Heart left ventricle (tissue), 16 donors: ENCODE data around the gene SLC25A42. TPM values are rescaled to one million over a fixed set of nuclear protein-coding genes. Genes with fewer than 3 reads are reported as not detected.
"Not testable (repeated sequence)": the region's sequence is repeated elsewhere in the genome, so short reads cannot be mapped to it uniquely, and the experiment has no call there.

ENCODE experiments used
- ATAC-seq, 4 donors: fragments of 200-7000 bp; cut with Tn5 transposase; one replicate each; pipeline ENCODE4 v1.9.1; 2020 to 2022; ENCODE audit warnings: moderate library complexity in 4 of 4, mild to moderate bottlenecking in 3 of 4, moderate number of reproducible peaks in 1 of 4
- DNase-seq, 5 donors: peaks; one replicate each; pipeline ENCODE4 v3.0.0-alpha.2; 2020
- H3K27ac ChIP-seq, 12 donors: fragments of 200-600 bp; sonication (generic) in 4 of 12; one replicate each; pipeline versions ENCODE4 v1.5.0 to v1.8.0; 2016 to 2022; ENCODE audit warnings: mild to moderate bottlenecking in 2 of 12
- H3K27me3 ChIP-seq, 9 donors: fragments of 200-600 bp; sonication (generic) in 2 of 9; one replicate each; pipeline versions ENCODE4 v1.5.1 to v1.8.0; 2016 to 2022; ENCODE audit warnings: mild to moderate bottlenecking in 3 of 9
- H3K36me3 ChIP-seq, 9 donors: fragments of 200-600 bp; sonication (generic) in 2 of 9; one replicate each; pipeline versions ENCODE4 v1.5.0 to v1.8.0; 2018 to 2022; ENCODE audit warnings: mild to moderate bottlenecking in 2 of 9
- H3K4me1 ChIP-seq, 12 donors: fragments of 200-600 bp; sonication (generic) in 4 of 12; one replicate each; pipeline versions ENCODE4 v1.5.0 to v1.8.0; 2016 to 2022; ENCODE audit warnings: mild to moderate bottlenecking in 3 of 12
- H3K4me3 ChIP-seq, 12 donors: fragments of 200-600 bp; sonication (generic) in 4 of 12; one replicate each; pipeline versions ENCODE4 v1.5.0 to v1.8.0; 2017 to 2022; ENCODE audit warnings: mild to moderate bottlenecking in 9 of 12, moderate library complexity in 4 of 12
- H3K9me3 ChIP-seq, 12 donors: fragments of 200-600 bp; sonication (generic) in 4 of 12; one replicate each; pipeline versions ENCODE4 v1.5.0 to v1.8.0; 2016 to 2022; ENCODE audit warnings: mild to moderate bottlenecking in 1 of 12
- CTCF ChIP-seq, 12 donors: fragments of 200-600 bp; sonication (generic) in 4 of 12; IDR thresholded peaks; one replicate each; pipeline versions ENCODE4 v1.5.0 to v1.8.0; 2018 to 2022; ENCODE audit warnings: antibody characterized with exemption in 12 of 12, mild to moderate bottlenecking in 5 of 12
- POLR2A ChIP-seq, 2 donors: fragments of 450-650 bp; IDR thresholded peaks; one replicate each; pipeline ENCODE4 v1.6.1; 2017; ENCODE audit warnings: antibody characterized with exemption in 2 of 2, mild to moderate bottlenecking in 2 of 2, moderate library complexity in 2 of 2
- WGBS, 4 donors: extraction: QIAGEN DNeasy Blood & Tissue Kit in 2 of 4; methylation state at CpG; one replicate each; pipeline versions ENCODE4 v1.1.5 to v1.1.7; 2013 to 2018; 5-methylcytosine and 5-hydroxymethylcytosine counted together
- intact Hi-C, 10 donors: fragments of 100-400 bp; cut with DNase I; formaldehyde crosslinking; loops; one replicate each; pipeline versions ENCODE4 v1.11.1 to v1.14.2; 2022
- polyA plus RNA-seq, 2 donors: library from polyadenylated mRNA; stranded (reverse); fragments of 200-250 nt; gene quantifications; one replicate each; pipeline ENCODE4 v1.2.3, GENCODE V29; 2013
- total RNA-seq, 9 donors: library from RNA; depleted of rRNA in 2 of 9; stranded (reverse); fragments of >200 nt in 2 of 9; fragmentation: NEBNext Ultra II Directional in 3 of 9; extraction: Animal tissue kit (Norgen Biotek cat#: 25700) in 3 of 9; gene quantifications; one replicate each; pipeline versions ENCODE4 v1.1.0 to v1.2.4, GENCODE V29; 2016 to 2023
- donor health status: ischemic (EF 13 %, LVEDD 7.1; RV severe dilation, severe dysfunction).
- donor health status: healthy with polysubstance abuse.
- donor health status: DM: no; HTN: yes; CAD: no.
- donor health status: DM: no; HTN: no; CAD: no.
- donor health status: ischemic (EF 25% LVEDD 6.9; RV normal size, moderate dysfunction).
- donor health status: ischemic (EF 25% LVEDD 5.7; RV mildly dilated, moderate dysfunction).
- donor health status: healthy.
- donor health status: DM: yes; HTN: yes; CAD: no.
- donor health status: ischemic (EF 35%, LVEDD 5.7; RV mildly dilated, moderate dysfunction).
- donor health status: nonischemic (EF 11% LVEDD 7.7; RV severe dilation, severe dysfunction).
- donor health status: DM: yes; HTN: yes; CAD: no.
- donor health status: PGD.
- donor health status: ischemic (EF 29% LVEDD 5.4; RV normal size, mild dysfunction).
- donor health status: nonischemic (EF 23%, LVEDD 6.1; RV moderate dilation, normal function).

Gene SLC25A42
- total and polyA plus RNA-seq, 11 donors, result 15.6 to 28.0 (median 17.9) TPM

- H3K27me3 ChIP-seq, result no peaks in the 10 kb centered on the region
- intact Hi-C loops, result no loop called here
- H3K27ac ChIP-seq, result no peak overlapping the region
- peaks cover 0 to 32% (median 18%) of the 10 kb centered on the region in 9 donors for H3K36me3 ChIP-seq
- no peaks in the 10 kb centered on the region for H3K9me3 ChIP-seq
- H3K4me1 ChIP-seq, result peaks cover 0 to 4% (median 0%) of the 10 kb centered on the region in 12 donors
- ATAC-seq (no peak), DNase-seq (no peak)
- no peak for TF ChIP-seq CTCF (IDR thresholded peaks at IDR 0.05)
- no peak for TF ChIP-seq POLR2A (IDR thresholded peaks at IDR 0.05)
- H3K4me3 ChIP-seq, result no peak overlapping the region
- WGBS, 4 donors, result 88 to 93% (median 90%) methylated on average over 9 of the region's 9 CpGs
Observed at GRCh38 chr19:19098084-19098702, 34.4 kb downstream of the SLC25A42 start.

- Histone ChIP-seq H3K27me3 (no peaks in the 10 kb centered on the region), H3K4me1 (peaks cover 0 to 4% (median 0%) of the 10 kb centered on the region in 12 donors), H3K27ac (no peak overlapping the region), H3K4me3 (no peak overlapping the region), H3K9me3 (no peaks in the 10 kb centered on the region), H3K36me3 (peaks cover 0 to 32% (median 18%) of the 10 kb centered on the region in 9 donors)
- peak in 1 of 5 donors; percentile 45 for DNase-seq
- no peak for TF ChIP-seq POLR2A (IDR thresholded peaks at IDR 0.05)
- TF ChIP-seq CTCF (IDR thresholded peaks at IDR 0.05), result no peak
- intact Hi-C loops, result no loop called here
- WGBS, 4 donors, result 81 to 86% (median 84%) methylated on average over 18 of the region's 18 CpGs
- peak in 3 of 4 donors; percentile 66 to 74 (median 70) for ATAC-seq
Observed at GRCh38 chr19:19098703-19099632, 35.2 kb downstream of the SLC25A42 start.

GRCh38 chr19:19101540-19101939 lies 37.7 kb downstream of the SLC25A42 start:
- Histone ChIP-seq H3K27me3 (no peaks in the 10 kb centered on the region), H3K4me3 (no peak overlapping the region), H3K4me1 (peaks cover 0 to 14% (median 0%) of the 10 kb centered on the region in 12 donors), H3K36me3 (peaks cover 0 to 32% (median 18%) of the 10 kb centered on the region in 9 donors), H3K9me3 (no peaks in the 10 kb centered on the region), H3K27ac (no peak overlapping the region)
- peak in 1 of 5 donors; percentile 9 for DNase-seq
- TF ChIP-seq POLR2A (IDR thresholded peaks at IDR 0.05), result no peak
- no peak for TF ChIP-seq CTCF (IDR thresholded peaks at IDR 0.05)
- intact Hi-C loops, result no loop called here
- 81 to 97% (median 93%) methylated on average over 5 to 8 of the region's 8 CpGs for WGBS, 4 donors
- ATAC-seq, result no peak

- intact Hi-C loops, ATAC-seq, H3K27me3 ChIP-seq, H3K4me3 ChIP-seq, H3K27ac ChIP-seq, H3K9me3 ChIP-seq: not testable (repeated sequence)
- peak in 1 of 5 donors; percentile 26 for DNase-seq
- Histone ChIP-seq H3K36me3 (peaks cover 0 to 23% (median 13%) of the 10 kb centered on the region in 9 donors), H3K4me1 (peaks cover 0 to 14% (median 0%) of the 10 kb centered on the region in 12 donors)
- WGBS, 4 donors, result 93 to 99% (median 97%) methylated on average over 10 of the region's 10 CpGs
Observed at GRCh38 chr19:19102566-19102965, 38.8 kb downstream of the SLC25A42 start.
